BJ (cell line): Measurements from ENCODE around the gene PCSK2. TPM values are rescaled to one million over a fixed set of nuclear protein-coding genes. Genes with fewer than 3 reads are reported as not detected.

Experiments
- CTCF ChIA-PET: fragments of 350-600 bp; formaldehyde crosslinking; extraction: SDS; loops from one replicate; lab custom pipeline; 2021; ENCODE audit warnings: antibody characterized with exemption, inconsistent platforms; lab: Yijun Ruan, JAX
- POLR2A ChIA-PET: fragments of 300-600 bp; sonication (Branson Sonifier 250); formaldehyde crosslinking; extraction: SDS; loops from one replicate; lab custom pipeline; 2021; ENCODE audit warnings: antibody characterized with exemption; lab: Charles Lee
- DNase-seq: peaks from one replicate; pipeline ENCODE4 v3.0.0-alpha.2; 2011; ENCODE audit warnings: low read depth
- H3K27me3 ChIP-seq: 2 replicates; pipeline ENCODE4 v1.6.0; 2011; ENCODE audit warnings: low read length; ENCODE audit not compliant: control insufficient read depth, insufficient read depth
- H3K36me3 ChIP-seq: 2 replicates; pipeline ENCODE4 v1.5.1; 2011; ENCODE audit warnings: low read length; ENCODE audit not compliant: control insufficient read depth, insufficient read depth
- H3K4me3 ChIP-seq: 2 replicates; pipeline ENCODE4 v1.5.1; 2011; ENCODE audit warnings: low read depth, mild to moderate bottlenecking, control low read depth, low read length
- CTCF ChIP-seq: IDR thresholded peaks from 2 replicates; pipeline ENCODE4 v1.5.1; 2011; ENCODE audit warnings: low read depth, mild to moderate bottlenecking, control low read depth, inconsistent platforms, low read length, moderate library complexity; ENCODE audit not compliant: insufficient read depth
- polyA plus RNA-seq: library from polyadenylated mRNA; depleted of rRNA; stranded (reverse); fragments of >200 nt; gene quantifications from 2 replicates; pipeline ENCODE4 v1.2.3, GENCODE V29; 2011

PCSK2 gene
- polyA plus RNA-seq, 1 experiment: not detected

- ChIA-PET CTCF (no interaction called here), POLR2A (no interaction called here)
- Histone ChIP-seq H3K27me3 (no peaks in the 10 kb centered on the region), H3K36me3 (no peaks in the 10 kb centered on the region), H3K4me3 (no peak overlapping the region)
- DNase-seq: no peak
- TF ChIP-seq CTCF: no peak
These were observed 87.4 kb downstream of the PCSK2 start for GRCh38 chr20:17314264-17314663.

GRCh38 chr20:17315407-17316231, 88.8 kb downstream of the PCSK2 start:
- ChIA-PET POLR2A (no interaction called here), CTCF (interaction anchor here (0.6 kb wide), 1 partner anchor 20 kb away, joined by 3 read pairs; no protein-coding TSS in a partner anchor)
- Histone ChIP-seq H3K27me3 (no peaks in the 10 kb centered on the region), H3K4me3 (no peak overlapping the region), H3K36me3 (no peaks in the 10 kb centered on the region)
- no peak for DNase-seq
- no peak for TF ChIP-seq CTCF

GRCh38 chr20:17316316-17317038, 89.6 kb downstream of the PCSK2 start:
- POLR2A ChIA-PET: no interaction called here
- CTCF ChIA-PET: interaction anchor here (1.0 kb wide), 1 partner anchor 19 kb away, joined by 3 read pairs; no protein-coding TSS in a partner anchor
- no peak for TF ChIP-seq CTCF
- DNase-seq: no peak
- no peak overlapping the region for H3K4me3 ChIP-seq
- no peaks in the 10 kb centered on the region for H3K36me3 ChIP-seq
- no peaks in the 10 kb centered on the region for H3K27me3 ChIP-seq

GRCh38 chr20:17317341-17317740, 90.5 kb downstream of the PCSK2 start:
- TF ChIP-seq CTCF: no peak
- ChIA-PET CTCF (interaction anchor here (1.0 kb wide), 1 partner anchor 20 kb away, joined by 3 read pairs; no protein-coding TSS in a partner anchor), POLR2A (no interaction called here)

GRCh38 chr20:17320456-17320855, 93.6 kb downstream of the PCSK2 start:
- CTCF ChIA-PET: interaction anchor here (0.5 kb wide), 1 partner anchor 675 kb away, joined by 3 read pairs; no protein-coding TSS in a partner anchor
- no peaks in the 10 kb centered on the region for H3K27me3 ChIP-seq
- POLR2A ChIA-PET: no interaction called here
- TF ChIP-seq CTCF: no peak
- H3K36me3 ChIP-seq: no peaks in the 10 kb centered on the region
- no peak for DNase-seq
- no peak overlapping the region for H3K4me3 ChIP-seq

More at GRCh38 chr20:17317341-17317740, 90.5 kb downstream of the PCSK2 start:
- Histone ChIP-seq H3K27me3 (no peaks in the 10 kb centered on the region), H3K36me3 (no peaks in the 10 kb centered on the region), H3K4me3 (no peak overlapping the region)
- DNase-seq: no peak
